Osteoblast (primary cell): ENCODE measurements around the gene AJAP1. TPM values are rescaled to one million over a fixed set of nuclear protein-coding genes. Genes with fewer than 3 reads are reported as not detected.

Experiments used
- DNase-seq: peaks from one replicate; pipeline ENCODE4 v3.0.0; 2011; ENCODE audit warnings: low spot score, mixed read lengths; ENCODE audit not compliant: insufficient read length; ENCODE audit errors: missing footprints
- H2AFZ ChIP-seq: 2 replicates; pipeline ENCODE4 v1.6.0; 2011; ENCODE audit warnings: mild to moderate bottlenecking, low read length
- H3K27ac ChIP-seq: 2 replicates; pipeline ENCODE4 v1.5.1; 2011; ENCODE audit warnings: mild to moderate bottlenecking, low read depth, low read length, moderate library complexity
- H3K27me3 ChIP-seq: 2 replicates; pipeline ENCODE4 v1.6.0; 2012; ENCODE audit warnings: mild to moderate bottlenecking, control low read depth, inconsistent platforms, low read length, moderate library complexity; ENCODE audit not compliant: insufficient read depth
- H3K36me3 ChIP-seq: 2 replicates; pipeline ENCODE4 v1.5.1; 2011; ENCODE audit warnings: mild to moderate bottlenecking, low read length, control low read depth, moderate library complexity; ENCODE audit not compliant: insufficient read depth
- H3K4me1 ChIP-seq: 2 replicates; pipeline ENCODE4 v1.5.1; 2011; ENCODE audit warnings: mild to moderate bottlenecking, low read length, control low read depth, moderate library complexity; ENCODE audit not compliant: insufficient read depth
- H3K4me2 ChIP-seq: 2 replicates; pipeline ENCODE4 v1.6.0; 2011; ENCODE audit warnings: mild to moderate bottlenecking, low read length; ENCODE audit not compliant: insufficient read depth
- H3K4me3 ChIP-seq: fragments of 200-600 bp; sonication (generic); 3 replicates; pipeline ENCODE4 v1.5.1; 2012; ENCODE audit warnings: mild to moderate bottlenecking, low read length, inconsistent platforms; ENCODE audit not compliant: insufficient read depth
- H3K79me2 ChIP-seq: 2 replicates; pipeline ENCODE4 v1.6.0; 2012; ENCODE audit warnings: mild to moderate bottlenecking, low read length, control low read depth, inconsistent platforms; ENCODE audit not compliant: insufficient read depth
- H3K9me3 ChIP-seq: 2 replicates; pipeline ENCODE4 v1.5.1; 2011; ENCODE audit warnings: low read depth, low read length, control low read depth
- H4K20me1 ChIP-seq: 2 replicates; pipeline ENCODE4 v1.6.0; 2012; ENCODE audit warnings: mild to moderate bottlenecking, low read length, control low read depth; ENCODE audit not compliant: insufficient read depth
- CTCF ChIP-seq: IDR thresholded peaks from 2 replicates; pipeline ENCODE4 v1.5.1; 2011; ENCODE audit warnings: mild to moderate bottlenecking, low read depth, low read length, moderate library complexity; ENCODE audit errors: extremely low read depth
- total RNA-seq: library from RNA; depleted of rRNA; stranded (reverse); fragments of >200 nt; gene quantifications from 2 replicates; pipeline ENCODE4 v1.2.3, GENCODE V29; 2012

The AJAP1 gene
- total RNA-seq, 1 donor, result 1.1 TPM

- H3K9me3 ChIP-seq, result no peaks in the 10 kb centered on the region
- H4K20me1 ChIP-seq, result no peaks in the 10 kb centered on the region
- no peak overlapping the region for H3K4me2 ChIP-seq
- H3K79me2 ChIP-seq, result no peaks in the 10 kb centered on the region
- H3K27me3 ChIP-seq, result no peaks in the 10 kb centered on the region
- H2AFZ ChIP-seq, result no peak overlapping the region
- no peak for DNase-seq
- H3K4me1 ChIP-seq, result no peaks in the 10 kb centered on the region
- H3K27ac ChIP-seq, result no peak overlapping the region
- no peak overlapping the region for H3K4me3 ChIP-seq
- no peaks in the 10 kb centered on the region for H3K36me3 ChIP-seq
- TF ChIP-seq CTCF, result no peak
Observed at GRCh38 chr1:4726620-4727341, 72.4 kb downstream of the AJAP1 start.

GRCh38 chr1:4728319-4729089 is 74.1 kb downstream of the AJAP1 start:
- Histone ChIP-seq H3K27ac (no peak overlapping the region), H3K4me3 (no peak overlapping the region), H3K27me3 (no peaks in the 10 kb centered on the region), H3K79me2 (no peaks in the 10 kb centered on the region), H3K4me2 (no peak overlapping the region), H3K36me3 (no peaks in the 10 kb centered on the region), H2AFZ (no peak overlapping the region), H3K4me1 (no peaks in the 10 kb centered on the region), H3K9me3 (no peaks in the 10 kb centered on the region), H4K20me1 (no peaks in the 10 kb centered on the region)
- no peak for DNase-seq
- TF ChIP-seq CTCF, result no peak

- no peak overlapping the region for H3K4me2 ChIP-seq
- H3K27ac ChIP-seq, result no peak overlapping the region
- no peaks in the 10 kb centered on the region for H3K79me2 ChIP-seq
- H2AFZ ChIP-seq, result no peak overlapping the region
- no peak for DNase-seq
- no peak overlapping the region for H3K4me3 ChIP-seq
- H3K9me3 ChIP-seq, result no peaks in the 10 kb centered on the region
- H3K27me3 ChIP-seq, result no peaks in the 10 kb centered on the region
- no peaks in the 10 kb centered on the region for H3K36me3 ChIP-seq
- no peak for TF ChIP-seq CTCF
- no peaks in the 10 kb centered on the region for H3K4me1 ChIP-seq
- H4K20me1 ChIP-seq, result no peaks in the 10 kb centered on the region
Observed at GRCh38 chr1:4729090-4729471, 74.7 kb downstream of the AJAP1 start.

- no peaks in the 10 kb centered on the region for H4K20me1 ChIP-seq
- TF ChIP-seq CTCF, result no peak
- no peaks in the 10 kb centered on the region for H3K4me1 ChIP-seq
- H3K27me3 ChIP-seq, result no peaks in the 10 kb centered on the region
- no peak overlapping the region for H3K27ac ChIP-seq
- H3K9me3 ChIP-seq, result no peaks in the 10 kb centered on the region
- H3K79me2 ChIP-seq, result no peaks in the 10 kb centered on the region
- no peak overlapping the region for H3K4me3 ChIP-seq
- no peak for DNase-seq
- H3K4me2 ChIP-seq, result no peak overlapping the region
- no peak overlapping the region for H2AFZ ChIP-seq
- H3K36me3 ChIP-seq, result no peaks in the 10 kb centered on the region
Observed at GRCh38 chr1:4730078-4730477, 75.7 kb downstream of the AJAP1 start.
